K562 (cell line): ENCODE data around the gene IRF1. TPM values are rescaled to one million over a fixed set of nuclear protein-coding genes. Genes with fewer than 3 reads are reported as not detected.
A peak's percentile ranks its signal among the peaks of the same experiment; 100 is the strongest.

Source experiments
- ARID2 ChIP-seq: fragments of 450-650 bp; IDR thresholded peaks from 2 replicates; pipeline ENCODE4 v1.6.1; 2017; ENCODE audit warnings: antibody characterized with exemption, mild to moderate bottlenecking
- ATF2 ChIP-seq: sonication (generic); formaldehyde crosslinking; IDR thresholded peaks from 2 replicates; pipeline ENCODE4 v1.8.1; 2022; ENCODE audit warnings: missing genetic modification reagents
- FOXK2 ChIP-seq, 2 experiments: fragments of 450-650 bp; IDR thresholded peaks in 1 of 2; conservative IDR thresholded peaks in 1 of 2; 2 replicates each; pipeline ENCODE4 v1.6.1; 2016; ENCODE audit warnings: low read depth in 2 of 2, mild to moderate bottlenecking in 1 of 2
- GABPB1 ChIP-seq: sonication (generic); formaldehyde crosslinking; IDR thresholded peaks from 2 replicates; pipeline ENCODE4 v1.8.0; 2022; ENCODE audit warnings: mild to moderate bottlenecking, missing genetic modification reagents
- GMEB1 ChIP-seq: fragments of 250-450 bp; sonication (Bioruptor Pico); IDR thresholded peaks from 2 replicates; pipeline ENCODE4 v1.4.0; 2020; ENCODE audit warnings: mild to moderate bottlenecking
- HDAC1 ChIP-seq, 2 experiments: fragments of 450-650 bp; IDR thresholded peaks; 2 replicates each; pipeline ENCODE4 v1.6.1; 2016 to 2017; ENCODE audit warnings: inconsistent platforms in 1 of 2, mild to moderate bottlenecking in 1 of 2, moderate library complexity in 1 of 2
- HDAC2 ChIP-seq: fragments of 450-650 bp; IDR thresholded peaks from 2 replicates; pipeline ENCODE4 v1.6.1; 2016; ENCODE audit warnings: mild to moderate bottlenecking
- HIVEP1 ChIP-seq: fragments of 250-450 bp; sonication (Bioruptor Pico); IDR thresholded peaks from 2 replicates; pipeline ENCODE4 v1.4.0; 2020; ENCODE audit warnings: mild to moderate bottlenecking
- JUNB ChIP-seq: fragments of 450-650 bp; formaldehyde crosslinking; conservative IDR thresholded peaks from 2 replicates; pipeline ENCODE4 v1.4.0; 2020; ENCODE audit warnings: mild to moderate bottlenecking
- KDM5B ChIP-seq: fragments of 200-600 bp; sonication (generic); IDR thresholded peaks from 2 replicates; pipeline ENCODE4 v1.6.1; 2012; ENCODE audit warnings: low read depth, mild to moderate bottlenecking, moderate library complexity, low read length, control low read depth, inconsistent platforms; ENCODE audit not compliant: insufficient replicate concordance
- NCOA2 ChIP-seq, 2 experiments: fragments of 450-650 bp; IDR thresholded peaks; 2 replicates each; pipeline ENCODE4 v1.6.1; 2018; ENCODE audit warnings: mild to moderate bottlenecking in 2 of 2, moderate library complexity in 1 of 2; ENCODE audit not compliant: partially characterized antibody in 2 of 2
- NCOR1 ChIP-seq: fragments of 450-650 bp; IDR thresholded peaks from 2 replicates; pipeline ENCODE4 v1.6.1; 2016; ENCODE audit warnings: mild to moderate bottlenecking, moderate library complexity
- NFRKB ChIP-seq: fragments of 450-650 bp; IDR thresholded peaks from 2 replicates; pipeline ENCODE4 v1.6.1; 2016; ENCODE audit warnings: low read depth
- NFYB ChIP-seq: IDR thresholded peaks from 2 replicates; pipeline ENCODE4 v1.6.1; 2011; ENCODE audit warnings: mild to moderate bottlenecking, moderate library complexity; ENCODE audit not compliant: insufficient read length; ENCODE audit errors: extremely low read depth
- PREB ChIP-seq: sonication (generic); formaldehyde crosslinking; IDR thresholded peaks from 2 replicates; pipeline ENCODE4 v1.8.1; 2023; ENCODE audit warnings: mild to moderate bottlenecking, missing genetic modification reagents
- RUNX1 ChIP-seq: sonication (generic); IDR thresholded peaks from 2 replicates; pipeline ENCODE4 v1.6.1; 2016; ENCODE audit warnings: antibody characterized with exemption, low read depth
- ZNF140 ChIP-seq: fragments of 250-450 bp; sonication (Bioruptor Pico); IDR thresholded peaks from 2 replicates; pipeline ENCODE4 v1.8.0; 2021; ENCODE audit warnings: moderate library complexity, mild to moderate bottlenecking, inconsistent platforms
- polyA plus RNA-seq, 8 experiments: library from polyadenylated mRNA; depleted of rRNA in 4 of 8; stranded (reverse) in 5 of 8; unstranded in 3 of 8; fragments of >200 nt; fragmentation: Nextera tagmentation in 2 of 8; fragmentation: Illumina TruSeq in 1 of 8; extraction: Ambion mirVana in 2 of 8; extraction: Trizol in 1 of 8; gene quantifications; 2 replicates each; pipeline versions ENCODE4 v1.2.1 to v1.2.3, GENCODE V29; 2011 to 2014; ENCODE audit warnings: inconsistent platforms in 1 of 8, missing spikeins in 1 of 8
- total RNA-seq, 7 experiments: library from RNA; depleted of rRNA in 6 of 7; stranded (reverse); fragments of >200 nt in 6 of 7; fragmentation: Illumina TruSeq in 2 of 7; extraction: Trizol in 2 of 7; gene quantifications; 2 replicates each; pipeline versions ENCODE4 v1.2.1 to v1.2.3, GENCODE V29; 2011 to 2021; ENCODE audit warnings: low replicate concordance in 1 of 7
- TF ChIP-seq, protein P1 (sequence below): fragments of 450-650 bp; IDR thresholded peaks from 2 replicates; pipeline ENCODE4 v1.6.1; 2016; ENCODE audit warnings: low read depth, mild to moderate bottlenecking, moderate library complexity
- TF ChIP-seq, protein P2 (sequence below): fragments of 250-450 bp; sonication (Bioruptor Pico); IDR thresholded peaks from 2 replicates; pipeline ENCODE4 v1.8.0; 2021; ENCODE audit warnings: moderate library complexity, mild to moderate bottlenecking, inconsistent platforms
- TF ChIP-seq, protein P3 (sequence below): fragments of 450-650 bp; IDR thresholded peaks from 2 replicates; pipeline ENCODE4 v1.7.1; 2018; ENCODE audit warnings: mild to moderate bottlenecking, low read depth; ENCODE audit not compliant: partially characterized antibody

The IRF1 gene
- total and polyA plus RNA-seq, 9 of the 15 experiments (the other 6 are each of a cell fraction or from before 2014, with no cell fraction given), result 1.1 to 12.3 (median 5.9) TPM

GRCh38 chr5:132490484-132491367, at the start of gene IRF1 (continued):
- TF ChIP-seq GMEB1, result 0 out of 2 replicates have a peak, but pooled peaks have one; percentile 4
- no peak for TF ChIP-seq ATF2 (CRISPR knock-in tag)
- peak in 1 of 2 experiments; percentile 17; a peak in 2 of 4 replicates for TF ChIP-seq HDAC1 (IDR thresholded peaks at IDR 0.05)
- TF ChIP-seq FOXK2 (conservative IDR thresholded peaks at IDR 0.05 in 1 of 2, IDR thresholded peaks at IDR 0.05 in 1 of 2; ENCODE audit: low read depth in 2 of 2), result no peak
- TF ChIP-seq NCOA2 (IDR thresholded peaks at IDR 0.05; ENCODE audit: partially characterized antibody in 2 of 2), result no peak
- TF ChIP-seq, protein P1, sequence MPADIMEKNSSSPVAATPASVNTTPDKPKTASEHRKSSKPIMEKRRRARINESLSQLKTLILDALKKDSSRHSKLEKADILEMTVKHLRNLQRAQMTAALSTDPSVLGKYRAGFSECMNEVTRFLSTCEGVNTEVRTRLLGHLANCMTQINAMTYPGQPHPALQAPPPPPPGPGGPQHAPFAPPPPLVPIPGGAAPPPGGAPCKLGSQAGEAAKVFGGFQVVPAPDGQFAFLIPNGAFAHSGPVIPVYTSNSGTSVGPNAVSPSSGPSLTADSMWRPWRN, result no peak
- TF ChIP-seq, protein P2, sequence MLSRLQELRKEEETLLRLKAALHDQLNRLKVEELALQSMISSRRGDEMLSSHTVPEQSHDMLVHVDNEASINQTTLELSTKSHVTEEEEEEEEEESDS, result no peak
- no peak for TF ChIP-seq ARID2
- peak; percentile 30; the same call in 1 of the 2 replicates for TF ChIP-seq NFRKB
- TF ChIP-seq PREB, result no peak
- no peak for TF ChIP-seq HDAC2
- peak; percentile 42 for TF ChIP-seq NFYB
- TF ChIP-seq GABPB1 (CRISPR knock-in tag), result no peak; the same call in none of the 2 replicates
- no peak for TF ChIP-seq RUNX1
- TF ChIP-seq NCOR1, result no peak
- peak; percentile 19; the same call in 1 of the 2 replicates for TF ChIP-seq JUNB
- TF ChIP-seq, protein P3, sequence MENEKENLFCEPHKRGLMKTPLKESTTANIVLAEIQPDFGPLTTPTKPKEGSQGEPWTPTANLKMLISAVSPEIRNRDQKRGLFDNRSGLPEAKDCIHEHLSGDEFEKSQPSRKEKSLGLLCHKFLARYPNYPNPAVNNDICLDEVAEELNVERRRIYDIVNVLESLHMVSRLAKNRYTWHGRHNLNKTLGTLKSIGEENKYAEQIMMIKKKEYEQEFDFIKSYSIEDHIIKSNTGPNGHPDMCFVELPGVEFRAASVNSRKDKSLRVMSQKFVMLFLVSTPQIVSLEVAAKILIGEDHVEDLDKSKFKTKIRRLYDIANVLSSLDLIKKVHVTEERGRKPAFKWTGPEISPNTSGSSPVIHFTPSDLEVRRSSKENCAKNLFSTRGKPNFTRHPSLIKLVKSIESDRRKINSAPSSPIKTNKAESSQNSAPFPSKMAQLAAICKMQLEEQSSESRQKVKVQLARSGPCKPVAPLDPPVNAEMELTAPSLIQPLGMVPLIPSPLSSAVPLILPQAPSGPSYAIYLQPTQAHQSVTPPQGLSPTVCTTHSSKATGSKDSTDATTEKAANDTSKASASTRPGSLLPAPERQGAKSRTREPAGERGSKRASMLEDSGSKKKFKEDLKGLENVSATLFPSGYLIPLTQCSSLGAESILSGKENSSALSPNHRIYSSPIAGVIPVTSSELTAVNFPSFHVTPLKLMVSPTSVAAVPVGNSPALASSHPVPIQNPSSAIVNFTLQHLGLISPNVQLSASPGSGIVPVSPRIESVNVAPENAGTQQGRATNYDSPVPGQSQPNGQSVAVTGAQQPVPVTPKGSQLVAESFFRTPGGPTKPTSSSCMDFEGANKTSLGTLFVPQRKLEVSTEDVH, result no peak
- TF ChIP-seq HIVEP1, result peak; percentile 92
- TF ChIP-seq ZNF140 (CRISPR knock-in tag), result no peak
- TF ChIP-seq KDM5B, result peak; percentile 87
